ENCODE data around the gene JAKMIP2.
A peak's percentile ranks its signal among the peaks of the same experiment; 100 is the strongest.
"Not testable (repeated sequence)": the region's sequence is repeated elsewhere in the genome, so short reads cannot be mapped to it uniquely, and the experiment has no call there.

JAKMIP2 gene

GRCh38 chr5:147582272-147582671 is 200.3 kb downstream of the JAKMIP2 start:
- DNase-seq: not testable (repeated sequence)

- not testable (repeated sequence) for DNase-seq
These were observed 202.1 kb downstream of the JAKMIP2 start for GRCh38 chr5:147580418-147580817.

- peak; percentile 91 for DNase-seq
These were observed 204.1 kb downstream of the JAKMIP2 start for GRCh38 chr5:147578228-147579024.

GRCh38 chr5:147576646-147577535 is 205.6 kb downstream of the JAKMIP2 start:
- no peak for DNase-seq

- DNase-seq: no peak
These were observed 206.9 kb downstream of the JAKMIP2 start for GRCh38 chr5:147575598-147575997.

- DNase-seq: no peak
These were observed 209.3 kb downstream of the JAKMIP2 start for GRCh38 chr5:147573211-147573610.

GRCh38 chr5:147568710-147569406 is 213.7 kb downstream of the JAKMIP2 start:
- DNase-seq: no peak

GRCh38 chr5:147567917-147568598 is 214.5 kb downstream of the JAKMIP2 start:
- DNase-seq: peak; percentile 81

GRCh38 chr5:147565524-147565923 is 217.0 kb downstream of the JAKMIP2 start:
- peak; percentile 84 for DNase-seq

- no peak for DNase-seq
These were observed 218.4 kb downstream of the JAKMIP2 start for GRCh38 chr5:147564124-147564486.

- no peak for DNase-seq
These were observed 218.9 kb downstream of the JAKMIP2 start for GRCh38 chr5:147563466-147564123.

GRCh38 chr5:147561435-147561834 is 221.1 kb downstream of the JAKMIP2 start:
- DNase-seq: no peak

- DNase-seq: no peak
These were observed 221.7 kb downstream of the JAKMIP2 start for GRCh38 chr5:147560718-147561331.

GRCh38 chr5:147559749-147560148 is 222.8 kb downstream of the JAKMIP2 start:
- DNase-seq: peak; percentile 27

GRCh38 chr5:147558826-147559225 is 223.7 kb downstream of the JAKMIP2 start:
- DNase-seq: peak; percentile 65

- peak; percentile 66 for DNase-seq
These were observed 224.4 kb downstream of the JAKMIP2 start for GRCh38 chr5:147557876-147558745.

- no peak for DNase-seq
These were observed 227.4 kb downstream of the JAKMIP2 start for GRCh38 chr5:147555176-147555575.

- DNase-seq: no peak
These were observed 228.2 kb downstream of the JAKMIP2 start for GRCh38 chr5:147554261-147554817.

- DNase-seq: not testable (repeated sequence)
These were observed 228.7 kb downstream of the JAKMIP2 start for GRCh38 chr5:147553817-147554216.

GRCh38 chr5:147552897-147553296 is 229.6 kb downstream of the JAKMIP2 start:
- no peak for DNase-seq

Data from NCI-H226 (cell line).